Bronchial epithelial cell (primary cell): ENCODE results near the gene AHCY. TPM values are rescaled to one million over a fixed set of nuclear protein-coding genes. Genes with fewer than 3 reads are reported as not detected.

Experiments
- DNase-seq: peaks from one replicate; pipeline ENCODE4 v3.0.0-alpha.2; 2010; ENCODE audit warnings: low read depth
- FAIRE-seq: peaks from 2 replicates; lab custom pipeline; 2011; peaks lifted over from hg19 to GRCh38; lab: Jason Lieb, UNC
- H3K27me3 ChIP-seq: 2 replicates; pipeline ENCODE4 v1.5.1; 2011; ENCODE audit warnings: low read length; ENCODE audit not compliant: control insufficient read depth, insufficient read depth
- H3K36me3 ChIP-seq: 2 replicates; pipeline ENCODE4 v1.5.1; 2011; ENCODE audit warnings: low read length; ENCODE audit not compliant: control insufficient read depth, insufficient read depth
- H3K4me3 ChIP-seq: 2 replicates; pipeline ENCODE4 v1.5.1; 2011; ENCODE audit warnings: mild to moderate bottlenecking, low read depth, low read length, control low read depth
- total RNA-seq: library from RNA; depleted of rRNA; stranded (reverse); fragments of >200 nt; gene quantifications from 2 replicates; pipeline ENCODE4 v1.2.1, GENCODE V29; 2014
- TF ChIP-seq, protein P1 (sequence below): IDR thresholded peaks from 2 replicates; pipeline ENCODE4 v1.5.1; 2011; ENCODE audit warnings: mild to moderate bottlenecking, moderate library complexity, low read length, control low read depth, inconsistent platforms; ENCODE audit not compliant: insufficient read depth, severe bottlenecking

The AHCY gene
- total RNA-seq, 1 donor from 2014 or later, result 278 TPM

DNA sequence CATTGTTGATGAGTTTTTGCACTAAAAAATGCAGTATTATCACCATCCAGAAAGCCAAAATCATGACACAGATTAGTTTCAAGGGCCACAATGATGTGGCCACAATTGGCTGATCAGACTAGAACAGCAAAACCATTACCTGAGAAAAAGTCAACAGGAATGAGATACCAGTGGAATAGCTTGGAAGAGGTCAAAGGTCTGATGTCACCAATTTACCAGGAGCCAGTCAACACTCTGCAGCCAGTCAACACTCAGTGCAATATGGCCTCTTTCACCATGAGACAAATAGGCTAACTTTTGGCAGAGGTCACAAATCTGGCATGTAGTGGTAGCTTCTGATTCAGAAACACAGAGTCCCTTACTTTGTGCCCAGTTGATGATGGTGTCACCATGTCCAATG, 69.5 kb downstream of the AHCY start:
- TF ChIP-seq, protein P1, sequence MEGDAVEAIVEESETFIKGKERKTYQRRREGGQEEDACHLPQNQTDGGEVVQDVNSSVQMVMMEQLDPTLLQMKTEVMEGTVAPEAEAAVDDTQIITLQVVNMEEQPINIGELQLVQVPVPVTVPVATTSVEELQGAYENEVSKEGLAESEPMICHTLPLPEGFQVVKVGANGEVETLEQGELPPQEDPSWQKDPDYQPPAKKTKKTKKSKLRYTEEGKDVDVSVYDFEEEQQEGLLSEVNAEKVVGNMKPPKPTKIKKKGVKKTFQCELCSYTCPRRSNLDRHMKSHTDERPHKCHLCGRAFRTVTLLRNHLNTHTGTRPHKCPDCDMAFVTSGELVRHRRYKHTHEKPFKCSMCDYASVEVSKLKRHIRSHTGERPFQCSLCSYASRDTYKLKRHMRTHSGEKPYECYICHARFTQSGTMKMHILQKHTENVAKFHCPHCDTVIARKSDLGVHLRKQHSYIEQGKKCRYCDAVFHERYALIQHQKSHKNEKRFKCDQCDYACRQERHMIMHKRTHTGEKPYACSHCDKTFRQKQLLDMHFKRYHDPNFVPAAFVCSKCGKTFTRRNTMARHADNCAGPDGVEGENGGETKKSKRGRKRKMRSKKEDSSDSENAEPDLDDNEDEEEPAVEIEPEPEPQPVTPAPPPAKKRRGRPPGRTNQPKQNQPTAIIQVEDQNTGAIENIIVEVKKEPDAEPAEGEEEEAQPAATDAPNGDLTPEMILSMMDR, result no peak
- Histone ChIP-seq H3K36me3 (no peaks in the 10 kb centered on the region), H3K4me3 (no peak overlapping the region), H3K27me3 (no peaks in the 10 kb centered on the region)
- DNase-seq (no peak), FAIRE-seq (no peak)

DNA sequence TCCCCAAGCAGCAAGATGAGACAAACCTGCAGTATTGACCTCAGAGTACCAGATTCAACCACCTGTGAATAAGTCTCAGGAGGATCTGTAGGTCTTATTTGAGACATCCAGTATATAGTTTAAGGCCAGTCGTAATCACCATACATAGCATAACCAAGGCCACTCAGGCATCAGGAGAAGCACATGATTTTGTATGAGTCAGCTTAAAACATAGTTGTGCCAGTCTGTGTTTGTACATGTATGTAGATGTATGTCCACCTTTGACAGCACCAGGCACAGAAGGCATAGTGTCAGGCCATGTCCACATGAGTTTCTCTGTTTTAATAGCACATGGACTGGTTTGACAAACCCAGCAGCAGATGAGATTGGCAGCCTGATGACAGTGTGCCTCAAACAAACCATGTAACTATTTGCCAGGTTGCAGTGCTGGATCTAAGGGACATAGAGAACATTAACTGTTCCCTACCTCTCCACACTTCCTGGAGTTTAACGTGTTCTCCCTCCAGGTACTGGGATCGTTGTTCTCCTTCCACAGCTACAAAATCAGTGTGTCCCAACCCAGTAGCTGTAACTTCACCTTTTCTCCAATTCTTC, 70.6 kb downstream of the AHCY start:
- TF ChIP-seq, protein P1, result no peak
- FAIRE-seq, result no peak
- no peak for DNase-seq
- Histone ChIP-seq H3K27me3 (no peaks in the 10 kb centered on the region), H3K4me3 (no peak overlapping the region), H3K36me3 (no peaks in the 10 kb centered on the region)

DNA sequence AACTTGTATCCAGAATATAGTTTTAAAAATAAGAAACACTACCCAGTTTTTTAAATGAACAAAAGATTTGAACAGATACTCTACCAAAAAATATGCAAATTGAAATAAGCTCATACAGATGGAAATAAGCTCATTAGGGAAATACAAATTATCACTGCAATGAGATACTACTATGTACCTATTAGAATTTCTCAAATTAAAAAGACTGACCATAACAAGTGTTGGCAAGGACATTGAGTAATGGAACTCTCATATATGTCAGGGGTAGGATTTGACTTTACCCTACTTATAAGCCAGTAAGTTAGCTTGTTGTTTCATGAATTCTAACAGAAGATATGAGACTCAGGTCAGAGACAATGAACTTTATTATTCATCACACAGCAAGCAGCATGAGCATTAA, 71.5 kb downstream of the AHCY start:
- TF ChIP-seq, protein P1, result no peak
- DNase-seq (no peak), FAIRE-seq (no peak)

More for the DNA sequence above, 71.5 kb downstream of the AHCY start:
- Histone ChIP-seq H3K4me3 (no peak overlapping the region), H3K27me3 (no peaks in the 10 kb centered on the region), H3K36me3 (no peaks in the 10 kb centered on the region)

Other genes with a start within 250 kb of the AHCY start
- gene EIF2S2, start 191.1 kb downstream of the AHCY start, total RNA-seq, result 129 and 171 TPM in 2 replicates
- not detected in 2 replicates for gene ASIP, start 61.9 kb downstream of the AHCY start, total RNA-seq
- 83.7 and 93.2 TPM in 2 replicates for gene ITCH, start 59.9 kb upstream of the AHCY start, total RNA-seq
- gene DYNLRB1, start 213.1 kb upstream of the AHCY start, total RNA-seq, result 12.6 and 34.3 TPM in 2 replicates